B cell (primary cell): ENCODE measurements around the gene MRPL20.

Experiments used
- CTCF ChIP-seq: fragments of 200-600 bp; IDR thresholded peaks from one replicate; pipeline ENCODE4 v1.8.0; 2022; ENCODE audit warnings: antibody characterized with exemption, mild to moderate bottlenecking
- EZH2 ChIP-seq: IDR thresholded peaks from 2 replicates; pipeline ENCODE4 v1.6.1; 2012; ENCODE audit warnings: borderline replicate concordance, low read depth, mild to moderate bottlenecking, moderate library complexity, low read length; ENCODE audit not compliant: insufficient read depth, poor library complexity, severe bottlenecking

- TF ChIP-seq CTCF (no peak), EZH2 (no peak)
These were observed 35.7 kb downstream of the MRPL20 start for GRCh38 chr1:1371364-1371745.
